Limb (tissue), 2 donors: ENCODE results near the gene UGT2B28.
"Not testable (repeated sequence)": the region's sequence is repeated elsewhere in the genome, so short reads cannot be mapped to it uniquely, and the experiment has no call there.

Experiments
- DNase-seq, 2 donors: peaks; one replicate each; pipeline ENCODE4 v3.0.0-alpha.2; 2016; ENCODE audit errors: extremely low spot score in 2 of 2

UGT2B28 gene

GRCh38 chr4:69343114-69343513 lies 62.8 kb downstream of the UGT2B28 start:
- DNase-seq: not testable (repeated sequence)

GRCh38 chr4:69343558-69344420 lies 63.5 kb downstream of the UGT2B28 start:
- DNase-seq: not testable (repeated sequence)
